Gastrocnemius medialis (tissue), 4 donors: ENCODE results near the gene MYL3. TPM values are rescaled to one million over a fixed set of nuclear protein-coding genes. Genes with fewer than 3 reads are reported as not detected.
A peak's percentile ranks its signal among the peaks of the same experiment; 100 is the strongest.

Source experiments
- ATAC-seq, 2 donors: fragments of 150-250 bp; one replicate each; pipeline ENCODE4 v1.9.1; 2016
- DNase-seq, 2 donors: peaks; one replicate each; pipeline ENCODE4 v3.0.0-alpha.2; 2019
- H3K27ac ChIP-seq, 4 donors: fragments of 200-600 bp; sonication (generic); 1 replicate in 1 of 4; 2 replicates in 3 of 4; pipeline ENCODE4 v1.5.1; 2016 to 2018; ENCODE audit warnings: mild to moderate bottlenecking in 2 of 4, moderate library complexity in 1 of 4
- H3K27me3 ChIP-seq, 3 donors: fragments of 200-600 bp; sonication (generic) in 2 of 3; 1 replicate in 1 of 3; 2 replicates in 2 of 3; pipeline versions ENCODE4 v1.5.1 to v1.6.0; 2016 to 2019; ENCODE audit warnings: mild to moderate bottlenecking in 1 of 3, moderate library complexity in 1 of 3
- H3K36me3 ChIP-seq, 2 donors: fragments of 200-600 bp; sonication (generic) in 1 of 2; one replicate each; pipeline ENCODE4 v1.5.1; 2017 to 2018
- H3K4me1 ChIP-seq, 2 donors: fragments of 200-600 bp; sonication (generic) in 1 of 2; one replicate each; pipeline ENCODE4 v1.5.1; 2016 to 2017; ENCODE audit warnings: mild to moderate bottlenecking in 2 of 2
- H3K4me3 ChIP-seq, 4 donors: fragments of 200-600 bp; sonication (generic) in 3 of 4; 1 replicate in 1 of 4; 2 replicates in 3 of 4; pipeline ENCODE4 v1.5.1; 2016 to 2019; ENCODE audit warnings: mild to moderate bottlenecking in 2 of 4
- H3K9me3 ChIP-seq, 3 donors: fragments of 200-600 bp; sonication (generic) in 2 of 3; 1 replicate in 1 of 3; 2 replicates in 2 of 3; pipeline ENCODE4 v1.5.1; 2016 to 2019
- POLR2A ChIP-seq, 2 donors: fragments of 450-650 bp; IDR thresholded peaks; one replicate each; pipeline ENCODE4 v1.6.1; 2017; ENCODE audit warnings: antibody characterized with exemption in 2 of 2, mild to moderate bottlenecking in 2 of 2, moderate library complexity in 2 of 2
- in situ Hi-C, 4 donors: fragments of 200-750 bp; cut with MboI; loops; one replicate each; pipeline versions ENCODE4 v1.15.0 to v1.8.0; 2017; ENCODE audit warnings: low sequenced_read_pairs in 4 of 4
- intact Hi-C: fragments of 100-400 bp; cut with DNase I; formaldehyde crosslinking; loops from one replicate; pipeline ENCODE4 v1.15.1; 2023; ENCODE audit warnings: low total_unique reads
- total RNA-seq, 4 donors: library from RNA; depleted of rRNA; stranded (reverse); fragments of >200 nt; gene quantifications; one replicate each; pipeline versions ENCODE4 v1.1.0 to v1.2.3, GENCODE V29; 2016
- TF ChIP-seq, protein P1 (sequence below), 5 experiments: fragments of 450-650 bp in 3 of 5; fragments of 200-600 bp in 2 of 5; sonication (generic) in 2 of 5; IDR thresholded peaks in 4 of 5; conservative IDR thresholded peaks in 1 of 5; 1 replicate in 4 of 5; 2 replicates in 1 of 5; pipeline ENCODE4 v1.5.1; 2016 to 2019; ENCODE audit warnings: antibody characterized with exemption in 5 of 5, mild to moderate bottlenecking in 3 of 5, moderate library complexity in 3 of 5

Gene MYL3
- total RNA-seq, 4 donors from 2014 or later: 42.5 to 544 (median 281) TPM

DNA sequence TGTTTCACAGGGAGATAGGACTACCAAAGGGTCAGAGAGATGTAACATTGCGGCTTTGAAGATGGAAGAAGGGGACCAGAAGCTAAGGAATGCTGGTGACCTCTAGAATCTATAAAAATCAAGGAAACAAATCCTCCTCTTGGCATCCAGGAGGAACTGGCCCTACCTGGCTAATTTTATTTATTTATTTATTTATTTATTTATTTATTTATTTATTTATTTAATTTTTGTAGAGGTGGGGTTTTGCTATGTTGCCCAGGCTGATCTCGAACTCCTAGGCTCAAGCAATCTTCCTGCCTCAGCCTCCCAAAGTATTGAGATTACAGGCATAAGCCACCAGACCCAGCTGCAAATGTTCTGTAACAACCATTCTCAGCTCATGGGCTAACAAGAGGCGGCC lies 19.7 kb downstream of the MYL3 start:
- no peaks in the 10 kb centered on the region for H3K36me3 ChIP-seq
- peaks cover 5 to 22% of the 10 kb centered on the region in 2 donors for H3K4me1 ChIP-seq
- in situ Hi-C loops: no loop called here
- peak overlapping the region in 1 of 4 donors; percentile 14 for H3K27ac ChIP-seq
- H3K27me3 ChIP-seq: no peaks in the 10 kb centered on the region
- TF ChIP-seq, protein P1, sequence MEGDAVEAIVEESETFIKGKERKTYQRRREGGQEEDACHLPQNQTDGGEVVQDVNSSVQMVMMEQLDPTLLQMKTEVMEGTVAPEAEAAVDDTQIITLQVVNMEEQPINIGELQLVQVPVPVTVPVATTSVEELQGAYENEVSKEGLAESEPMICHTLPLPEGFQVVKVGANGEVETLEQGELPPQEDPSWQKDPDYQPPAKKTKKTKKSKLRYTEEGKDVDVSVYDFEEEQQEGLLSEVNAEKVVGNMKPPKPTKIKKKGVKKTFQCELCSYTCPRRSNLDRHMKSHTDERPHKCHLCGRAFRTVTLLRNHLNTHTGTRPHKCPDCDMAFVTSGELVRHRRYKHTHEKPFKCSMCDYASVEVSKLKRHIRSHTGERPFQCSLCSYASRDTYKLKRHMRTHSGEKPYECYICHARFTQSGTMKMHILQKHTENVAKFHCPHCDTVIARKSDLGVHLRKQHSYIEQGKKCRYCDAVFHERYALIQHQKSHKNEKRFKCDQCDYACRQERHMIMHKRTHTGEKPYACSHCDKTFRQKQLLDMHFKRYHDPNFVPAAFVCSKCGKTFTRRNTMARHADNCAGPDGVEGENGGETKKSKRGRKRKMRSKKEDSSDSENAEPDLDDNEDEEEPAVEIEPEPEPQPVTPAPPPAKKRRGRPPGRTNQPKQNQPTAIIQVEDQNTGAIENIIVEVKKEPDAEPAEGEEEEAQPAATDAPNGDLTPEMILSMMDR (IDR thresholded peaks at IDR 0.05 in 4 of 5, conservative IDR thresholded peaks at IDR 0.05 in 1 of 5): no peak
- no peak for TF ChIP-seq POLR2A (IDR thresholded peaks at IDR 0.05)
- H3K4me3 ChIP-seq: no peak overlapping the region
- ATAC-seq (no peak), DNase-seq (no peak)
- intact Hi-C loops: no loop called here
- no peaks in the 10 kb centered on the region for H3K9me3 ChIP-seq

DNA sequence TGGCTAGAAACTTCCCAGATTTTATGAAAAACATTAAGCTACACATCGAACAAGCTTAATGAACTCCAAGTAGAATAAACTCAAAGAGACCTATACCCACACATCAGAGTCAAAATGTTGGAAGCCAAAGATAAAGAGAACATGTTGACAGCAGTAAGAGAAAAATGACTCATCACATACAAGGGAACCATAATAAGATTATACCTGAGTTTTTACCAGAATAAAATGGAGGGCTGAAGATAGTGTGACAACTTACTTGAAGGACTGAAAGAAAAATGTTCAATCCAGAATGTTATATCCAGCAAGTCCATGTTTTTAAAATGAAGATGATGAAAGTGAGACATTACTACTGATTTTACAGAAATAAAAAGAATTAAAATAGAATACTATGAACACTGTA lies 22.8 kb downstream of the MYL3 start:
- intact Hi-C loops: no loop called here
- no peak overlapping the region for H3K4me3 ChIP-seq
- no peak for DNase-seq
- H3K36me3 ChIP-seq: no peaks in the 10 kb centered on the region
- no peaks in the 10 kb centered on the region for H3K27me3 ChIP-seq
- ATAC-seq: no peak
- in situ Hi-C loops: no loop called here
- H3K27ac ChIP-seq: no peak overlapping the region
- TF ChIP-seq, protein P1 (IDR thresholded peaks at IDR 0.05 in 4 of 5, conservative IDR thresholded peaks at IDR 0.05 in 1 of 5): no peak
- peaks cover 0 to 6% of the 10 kb centered on the region in 2 donors for H3K4me1 ChIP-seq
- H3K9me3 ChIP-seq: no peaks in the 10 kb centered on the region

DNA sequence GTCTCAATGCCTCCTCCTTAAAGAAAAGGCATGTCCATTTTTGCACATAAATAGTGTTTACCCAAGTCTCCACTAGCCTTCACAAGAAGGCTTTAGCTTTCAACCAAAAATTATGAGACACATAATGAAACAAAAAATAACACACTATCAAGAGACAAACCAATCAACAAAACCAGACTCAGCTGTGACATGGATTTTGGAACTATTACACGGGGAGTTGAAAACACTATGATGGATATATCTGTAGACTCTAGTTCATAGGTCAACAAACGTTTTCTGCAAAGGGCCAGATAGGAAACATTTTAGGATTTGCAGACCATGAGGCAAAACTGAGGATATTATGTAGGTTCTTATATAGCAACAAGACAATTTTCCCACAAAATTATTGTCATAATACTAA lies 24.9 kb downstream of the MYL3 start:
- H3K4me3 ChIP-seq: no peak overlapping the region
- DNase-seq (no peak), ATAC-seq (no peak)
- H3K36me3 ChIP-seq: no peaks in the 10 kb centered on the region
- no peaks in the 10 kb centered on the region for H3K9me3 ChIP-seq
- H3K27ac ChIP-seq: peak overlapping the region in 1 of 4 donors; percentile 49
- no peaks in the 10 kb centered on the region for H3K27me3 ChIP-seq
- intact Hi-C loops: no loop called here
- no peaks in the 10 kb centered on the region for H3K4me1 ChIP-seq
- in situ Hi-C loops: no loop called here
- TF ChIP-seq, protein P1 (IDR thresholded peaks at IDR 0.05 in 4 of 5, conservative IDR thresholded peaks at IDR 0.05 in 1 of 5): no peak

GRCh38 chr3:46835491-46835890 lies 27.8 kb downstream of the MYL3 start:
- Histone ChIP-seq H3K27me3 (no peaks in the 10 kb centered on the region), H3K4me3 (no peak overlapping the region), H3K36me3 (no peaks in the 10 kb centered on the region), H3K4me1 (no peaks in the 10 kb centered on the region), H3K27ac (peak overlapping the region in 2 of 4 donors; percentile 61 to 72), H3K9me3 (no peaks in the 10 kb centered on the region)
- peak in 1 of 2 donors; percentile 38 for ATAC-seq
- in situ Hi-C loops (no loop called here), intact Hi-C loops (no loop called here)
- peak in 1 of 2 donors; percentile 56 for DNase-seq
- TF ChIP-seq, protein P1 (IDR thresholded peaks at IDR 0.05 in 4 of 5, conservative IDR thresholded peaks at IDR 0.05 in 1 of 5): no peak
- TF ChIP-seq POLR2A (IDR thresholded peaks at IDR 0.05): no peak

GRCh38 chr3:46835054-46835453 lies 28.2 kb downstream of the MYL3 start:
- in situ Hi-C loops (no loop called here), intact Hi-C loops (no loop called here)
- Histone ChIP-seq H3K27ac (peak overlapping the region in 3 of 4 donors; percentile 16 to 72 (median 61)), H3K4me3 (no peak overlapping the region), H3K36me3 (no peaks in the 10 kb centered on the region), H3K27me3 (no peaks in the 10 kb centered on the region), H3K4me1 (no peaks in the 10 kb centered on the region), H3K9me3 (no peaks in the 10 kb centered on the region)
- DNase-seq: no peak
- no peak for TF ChIP-seq POLR2A (IDR thresholded peaks at IDR 0.05)
- TF ChIP-seq, protein P1 (IDR thresholded peaks at IDR 0.05 in 4 of 5, conservative IDR thresholded peaks at IDR 0.05 in 1 of 5): no peak
- ATAC-seq: no peak
